GM13976 (cell line): Measurements from ENCODE around the gene RET.

Experiments
- DNase-seq: peaks from one replicate; pipeline ENCODE4 v3.0.0; 2012; ENCODE audit warnings: low spot score
- in situ Hi-C: fragments of 300-500 bp; cut with MboI; formaldehyde crosslinking; loops from one replicate; pipeline ENCODE4 v1.12.0; 2022; ENCODE audit warnings: low sequenced_read_pairs, mixed read lengths, inconsistent platforms; ENCODE audit not compliant: unreplicated experiment
- TF ChIP-seq, protein P1 (sequence below): IDR thresholded peaks from 2 replicates; pipeline ENCODE4 v1.5.1; 2012; ENCODE audit warnings: borderline replicate concordance, mild to moderate bottlenecking; ENCODE audit not compliant: insufficient read depth; ENCODE audit errors: extremely low read depth, missing control alignments, control extremely low read depth

The RET gene

GRCh38 chr10:43061331-43061730 lies 15.5 kb upstream of the RET start:
- no peak for DNase-seq
- in situ Hi-C loops: no loop called here
- TF ChIP-seq, protein P1, sequence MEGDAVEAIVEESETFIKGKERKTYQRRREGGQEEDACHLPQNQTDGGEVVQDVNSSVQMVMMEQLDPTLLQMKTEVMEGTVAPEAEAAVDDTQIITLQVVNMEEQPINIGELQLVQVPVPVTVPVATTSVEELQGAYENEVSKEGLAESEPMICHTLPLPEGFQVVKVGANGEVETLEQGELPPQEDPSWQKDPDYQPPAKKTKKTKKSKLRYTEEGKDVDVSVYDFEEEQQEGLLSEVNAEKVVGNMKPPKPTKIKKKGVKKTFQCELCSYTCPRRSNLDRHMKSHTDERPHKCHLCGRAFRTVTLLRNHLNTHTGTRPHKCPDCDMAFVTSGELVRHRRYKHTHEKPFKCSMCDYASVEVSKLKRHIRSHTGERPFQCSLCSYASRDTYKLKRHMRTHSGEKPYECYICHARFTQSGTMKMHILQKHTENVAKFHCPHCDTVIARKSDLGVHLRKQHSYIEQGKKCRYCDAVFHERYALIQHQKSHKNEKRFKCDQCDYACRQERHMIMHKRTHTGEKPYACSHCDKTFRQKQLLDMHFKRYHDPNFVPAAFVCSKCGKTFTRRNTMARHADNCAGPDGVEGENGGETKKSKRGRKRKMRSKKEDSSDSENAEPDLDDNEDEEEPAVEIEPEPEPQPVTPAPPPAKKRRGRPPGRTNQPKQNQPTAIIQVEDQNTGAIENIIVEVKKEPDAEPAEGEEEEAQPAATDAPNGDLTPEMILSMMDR: no peak

- in situ Hi-C loops: no loop called here
- TF ChIP-seq, protein P1: no peak
- DNase-seq: no peak
These were observed 15.1 kb upstream of the RET start for GRCh38 chr10:43061760-43062159.

DNA sequence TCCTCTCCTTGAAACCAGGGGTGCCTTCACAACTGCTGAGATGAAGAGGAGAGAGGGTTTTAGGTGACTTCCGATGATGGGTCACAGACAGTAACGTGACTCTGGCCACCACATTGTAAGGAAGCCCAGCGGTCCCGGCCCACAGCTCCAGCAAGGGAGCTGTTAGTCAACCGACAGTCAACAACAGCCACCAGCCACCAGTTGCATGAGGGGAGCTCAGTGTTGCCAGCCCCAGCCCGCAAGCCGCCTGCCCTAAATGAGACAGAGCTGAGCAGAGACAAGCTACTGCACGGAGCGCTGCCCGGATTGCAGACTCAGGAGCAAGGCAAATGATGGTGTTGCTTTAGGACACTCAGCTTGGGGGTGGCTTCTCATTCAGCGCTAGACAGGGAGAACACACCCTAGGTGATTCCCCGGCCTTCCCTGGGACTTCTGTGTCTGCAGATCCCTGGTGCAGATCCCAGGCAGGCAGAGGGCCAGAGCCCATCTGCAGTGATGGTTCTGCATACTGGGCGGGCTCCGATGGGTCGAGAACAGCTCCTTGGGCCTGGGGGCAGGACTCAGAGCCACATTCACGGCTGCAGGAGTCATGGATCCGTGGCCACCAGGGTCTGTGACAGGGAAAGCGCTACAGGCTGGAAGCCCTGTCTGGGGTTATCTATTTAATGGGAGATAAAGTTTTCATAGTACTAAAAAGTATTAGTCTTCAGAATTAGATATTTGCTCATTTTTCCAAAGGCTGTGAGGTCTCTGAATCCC lies 14.3 kb upstream of the RET start:
- DNase-seq: no peak
- TF ChIP-seq, protein P1: no peak
- in situ Hi-C loops: no loop called here

DNA sequence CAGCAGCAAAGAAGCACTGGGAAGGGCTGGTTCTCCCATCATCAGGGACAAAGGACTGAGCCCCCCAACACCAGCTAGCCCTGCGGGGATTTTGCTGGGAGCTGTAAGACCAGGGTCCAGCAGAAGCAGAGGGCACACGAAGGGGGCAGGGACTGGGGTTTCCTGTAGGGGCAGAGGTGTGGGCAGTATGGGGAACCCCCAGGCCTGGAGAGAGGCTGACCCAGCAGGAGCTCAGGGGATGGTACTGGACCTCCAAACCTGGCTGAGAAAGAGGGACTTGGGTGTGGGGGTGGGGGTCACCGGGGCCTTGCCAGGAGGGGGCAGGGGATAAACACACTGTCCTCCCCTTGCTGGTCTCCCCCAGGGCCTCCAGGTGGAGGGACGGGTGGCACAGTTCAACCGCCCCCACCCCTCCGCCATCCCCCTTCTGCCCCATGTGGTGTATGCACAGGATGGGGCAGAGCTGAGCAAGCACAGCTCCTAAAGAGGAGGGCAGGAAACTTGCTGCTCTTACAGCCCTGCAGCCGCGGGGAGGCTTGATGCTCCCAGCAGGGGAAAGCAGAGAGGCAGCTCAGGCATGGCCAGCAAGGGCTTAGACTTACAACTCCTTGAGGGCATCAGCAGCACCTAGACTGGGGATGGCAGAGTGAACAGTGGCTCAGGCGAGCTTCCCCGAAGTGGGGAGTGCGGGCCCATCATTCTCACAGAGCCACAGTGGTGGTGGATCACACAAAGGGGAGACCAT lies 12.4 kb upstream of the RET start:
- TF ChIP-seq, protein P1: no peak
- DNase-seq: no peak
- in situ Hi-C loops: no loop called here

DNA sequence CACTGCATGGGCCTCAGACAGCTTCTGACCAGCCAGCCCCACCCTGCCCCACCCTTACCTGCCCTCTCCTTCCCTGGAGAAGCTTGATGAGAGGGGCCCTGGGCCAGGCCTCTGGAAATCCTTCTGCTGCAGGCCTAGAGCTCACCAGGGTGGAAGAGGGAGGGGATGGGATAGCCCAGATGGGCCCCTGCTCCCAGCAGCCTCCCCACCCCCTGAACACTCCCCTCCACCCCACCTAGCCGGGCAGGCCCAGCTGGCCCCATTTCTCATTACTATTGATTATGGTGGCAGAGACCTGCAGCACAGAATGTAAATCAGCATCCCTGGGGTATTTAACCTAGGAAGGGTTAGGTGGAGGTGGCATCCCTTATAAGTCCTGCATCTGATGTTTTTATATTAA lies 11.6 kb upstream of the RET start:
- TF ChIP-seq, protein P1: no peak
- in situ Hi-C loops: no loop called here
- DNase-seq: no peak

DNA sequence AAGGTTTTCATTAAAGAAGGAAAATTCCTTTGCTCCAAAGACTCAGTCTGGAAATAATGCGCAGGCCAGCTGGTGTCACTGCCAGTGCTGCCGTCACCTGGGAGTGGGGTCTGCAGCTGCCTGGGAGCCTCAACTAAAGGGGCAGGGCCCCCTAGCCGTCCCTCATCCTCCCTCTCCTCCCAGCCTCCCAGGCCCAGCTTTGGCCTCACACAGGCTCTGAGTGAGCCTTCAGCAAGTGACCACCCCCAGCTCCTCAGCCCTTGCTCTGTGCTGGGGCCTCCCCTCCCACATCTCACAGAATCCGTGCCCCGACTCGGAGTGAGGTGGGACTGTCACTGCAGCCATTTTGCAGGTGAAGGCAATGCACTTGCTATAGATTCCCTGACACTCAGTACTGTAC lies 11.1 kb upstream of the RET start:
- in situ Hi-C loops: no loop called here

More for the DNA sequence above, 11.1 kb upstream of the RET start:
- TF ChIP-seq, protein P1: no peak
- no peak for DNase-seq
